NCI-H2029 treated with DMSO at 0.1 percent for 48 hours (cell line): ENCODE data around the gene NOTCH3.

ENCODE experiments used
- DNase-seq: peaks from one replicate; lab custom pipeline; 2025; lab: John Stamatoyannopoulos, UW

The NOTCH3 gene

GRCh38 chr19:15123031-15123890 is 77.5 kb downstream of the NOTCH3 start:
- DNase-seq: no peak

DNA sequence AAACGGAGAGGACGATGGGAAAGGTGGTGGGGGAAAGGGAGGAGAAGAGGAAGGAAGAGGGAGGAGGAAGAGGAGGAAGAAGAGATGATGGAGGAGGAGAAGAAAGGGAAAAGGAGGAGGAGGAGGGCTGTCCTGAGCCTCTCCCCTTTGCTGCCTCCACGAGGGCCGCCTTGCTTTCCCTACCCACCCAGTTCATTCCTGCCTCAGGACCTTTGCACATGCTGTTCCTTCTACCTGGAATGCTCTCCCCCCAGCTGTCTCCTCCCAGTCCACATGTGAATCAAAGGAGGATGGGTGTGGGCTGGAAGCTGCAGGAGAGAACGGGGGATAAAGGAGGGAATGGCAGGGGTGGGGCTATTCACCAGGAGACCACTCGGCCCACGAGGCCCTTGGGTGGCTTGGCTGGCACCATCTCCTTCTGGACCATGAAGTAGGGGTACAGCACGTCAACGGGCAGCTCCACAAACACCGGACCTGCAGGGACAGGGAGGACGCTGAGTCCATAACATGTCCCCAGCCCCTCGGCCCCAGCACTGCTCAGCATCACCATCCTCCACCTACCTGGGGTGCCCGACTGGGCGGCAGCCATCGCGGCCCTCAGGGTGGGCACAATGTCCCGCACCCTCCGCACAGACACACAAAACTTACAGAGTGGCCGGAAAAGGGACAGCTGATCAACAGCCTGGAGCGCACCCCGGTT is 78.3 kb downstream of the NOTCH3 start:
- DNase-seq: no peak

DNA sequence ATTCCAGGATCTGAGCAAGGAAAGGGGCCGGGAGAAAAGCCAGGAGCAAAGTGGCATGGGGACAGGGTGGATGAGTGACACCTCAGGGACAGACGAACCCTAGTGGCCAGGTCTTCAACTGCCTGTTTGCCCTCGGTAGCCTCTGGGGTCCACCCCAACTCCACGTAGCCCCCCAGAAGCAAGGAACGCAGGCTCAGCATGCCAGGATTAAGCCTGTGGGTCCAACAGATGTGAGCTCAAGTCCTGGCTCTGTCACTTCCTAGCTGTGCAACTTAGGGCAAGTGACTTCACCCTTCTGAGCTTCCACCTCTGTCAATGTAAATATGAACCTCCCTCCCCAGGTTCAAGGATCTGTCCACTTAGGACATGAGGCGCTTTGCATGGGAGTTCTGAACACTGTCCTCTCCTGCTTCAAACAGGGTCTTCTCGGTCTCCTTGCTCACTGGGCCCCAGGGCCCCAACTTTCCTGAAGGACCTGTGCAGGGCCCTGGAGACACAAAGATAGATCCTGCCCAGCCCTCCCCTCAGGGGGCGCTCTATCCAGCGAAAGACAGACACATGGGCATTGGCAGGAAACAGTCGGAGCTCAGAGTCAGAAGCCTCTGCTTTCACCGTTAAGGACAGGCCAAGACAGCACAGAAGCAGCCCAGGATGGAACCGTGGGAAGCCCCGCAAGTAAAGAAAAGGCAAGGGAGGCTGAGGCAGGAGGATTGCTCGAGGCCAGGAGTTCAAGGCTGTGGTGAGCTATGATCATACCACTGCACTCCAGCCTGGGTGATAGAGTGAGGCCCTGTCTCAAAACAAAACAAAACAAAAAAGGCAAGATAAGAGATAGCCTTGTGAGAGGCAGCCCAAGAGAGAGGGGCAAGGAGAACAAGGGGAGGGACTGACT is 80.4 kb downstream of the NOTCH3 start:
- no peak for DNase-seq

GRCh38 chr19:15118789-15119494 is 81.9 kb downstream of the NOTCH3 start:
- no peak for DNase-seq

- DNase-seq: no peak
Observed at GRCh38 chr19:15118248-15118647, 82.5 kb downstream of the NOTCH3 start.

DNA sequence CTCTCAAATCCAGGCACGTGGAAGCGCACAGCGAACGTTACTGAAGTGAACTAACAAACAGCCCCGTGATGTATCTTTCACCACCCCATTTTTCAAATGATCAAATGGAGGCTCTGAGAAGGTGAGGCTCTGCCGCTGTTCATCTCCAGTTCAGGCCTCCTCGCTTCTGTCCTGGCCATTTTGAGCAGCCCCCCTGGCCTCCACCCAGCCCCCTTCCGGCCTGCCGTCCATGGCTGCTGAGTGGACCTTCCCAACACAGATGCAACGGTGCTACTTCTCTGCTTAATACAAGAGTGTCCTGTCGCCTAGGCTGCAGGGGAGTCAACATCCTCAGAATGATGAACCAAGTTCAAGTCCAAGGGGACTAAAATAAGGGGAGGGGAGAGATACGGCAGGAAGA is 83.9 kb downstream of the NOTCH3 start:
- no peak for DNase-seq

GRCh38 chr19:15115762-15116615 is 84.8 kb downstream of the NOTCH3 start:
- DNase-seq: no peak

DNA sequence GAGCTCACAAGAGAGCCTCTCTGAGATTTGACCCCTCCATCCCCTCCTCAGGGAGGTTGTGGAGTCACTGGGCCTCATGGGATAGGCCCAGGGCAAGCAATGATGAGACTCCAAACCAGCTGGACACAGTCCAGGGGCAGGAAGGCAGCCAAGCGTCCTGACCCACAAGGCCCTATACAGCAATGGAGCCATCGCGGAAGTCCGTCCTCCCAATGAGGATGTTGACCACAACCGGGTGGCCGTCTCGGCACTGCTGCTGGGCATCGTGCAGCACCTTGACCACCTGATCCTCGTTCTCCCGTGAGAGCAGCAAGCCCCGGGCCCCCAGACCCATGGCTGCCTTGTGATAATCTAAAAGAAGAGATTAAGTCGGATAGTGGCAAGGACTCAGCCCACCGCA is 85.7 kb downstream of the NOTCH3 start:
- DNase-seq: no peak

- no peak for DNase-seq
Observed at GRCh38 chr19:15114153-15114540, 86.6 kb downstream of the NOTCH3 start.

- no peak for DNase-seq
Observed at GRCh38 chr19:15113245-15114152, 87.3 kb downstream of the NOTCH3 start.

GRCh38 chr19:15112385-15112784 is 88.4 kb downstream of the NOTCH3 start:
- DNase-seq: no peak

DNA sequence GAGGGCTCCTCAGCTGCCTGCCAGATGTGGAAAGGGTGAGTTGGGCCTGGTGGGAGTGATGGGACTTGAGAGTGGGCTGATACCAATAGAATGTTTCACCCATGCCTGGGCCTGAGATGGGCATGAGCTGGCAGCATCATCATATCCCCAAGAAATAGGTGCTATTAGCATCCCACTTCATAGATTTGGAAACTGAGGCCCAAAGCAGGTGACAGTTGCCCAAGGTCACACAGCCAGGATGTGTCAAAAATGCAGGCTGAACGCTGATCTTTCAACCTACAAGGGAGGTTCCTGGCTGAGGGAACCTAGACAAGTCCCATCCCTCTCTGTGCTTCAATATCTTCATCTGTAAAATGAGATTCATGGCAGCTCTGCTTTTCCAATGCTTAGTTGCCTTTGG is 89.0 kb downstream of the NOTCH3 start:
- no peak for DNase-seq

GRCh38 chr19:15110418-15110815 is 90.4 kb downstream of the NOTCH3 start:
- no peak for DNase-seq

DNA sequence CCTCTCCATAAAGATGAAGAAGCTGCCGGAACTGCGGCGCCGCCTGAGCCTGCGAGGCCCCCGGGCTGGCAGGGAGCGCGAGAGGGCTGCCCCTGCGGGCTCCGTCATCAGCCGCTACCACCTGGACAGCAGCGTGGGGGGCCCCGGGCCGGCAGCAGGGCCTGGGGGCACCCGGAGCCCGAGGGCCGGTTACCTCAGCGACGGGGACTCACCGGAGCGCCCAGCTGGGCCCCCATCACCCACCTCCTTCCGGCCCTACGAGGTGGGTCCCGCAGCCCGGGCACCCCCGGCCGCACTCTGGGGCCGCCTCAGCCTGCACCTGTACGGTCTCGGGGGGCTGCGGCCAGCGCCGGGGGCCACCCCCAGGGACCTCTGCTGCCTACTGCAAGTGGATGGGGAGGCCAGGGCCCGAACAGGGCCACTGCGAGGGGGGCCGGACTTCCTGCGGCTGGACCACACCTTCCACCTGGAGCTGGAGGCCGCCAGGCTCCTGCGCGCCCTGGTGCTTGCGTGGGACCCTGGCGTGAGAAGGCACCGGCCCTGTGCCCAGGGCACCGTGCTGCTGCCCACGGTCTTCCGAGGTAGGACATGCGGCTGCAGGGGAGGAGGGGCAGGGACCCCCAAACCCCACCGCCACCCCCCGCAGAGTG is 90.9 kb downstream of the NOTCH3 start:
- DNase-seq: no peak
